DOHH2 (cell line): ENCODE measurements around the gene LYPD6.

Source experiments
- H3F3A ChIP-seq: fragments of 200-600 bp; sonication (generic), shearing (Covaris generic); 2 replicates; pipeline ENCODE4 v1.6.0; 2016; ENCODE audit warnings: antibody characterized with exemption, mild to moderate bottlenecking; ENCODE audit not compliant: control insufficient read depth, insufficient read depth
- H3K27ac ChIP-seq: fragments of 200-600 bp; sonication (generic); 2 replicates; pipeline ENCODE4 v1.5.1; 2014; ENCODE audit warnings: low read depth, mild to moderate bottlenecking, low read length, moderate library complexity
- H3K27me3 ChIP-seq: fragments of 200-600 bp; sonication (generic); 2 replicates; pipeline ENCODE4 v1.6.1; 2014; ENCODE audit warnings: mild to moderate bottlenecking, low read length, mixed read lengths; ENCODE audit not compliant: control insufficient read depth
- H3K36me3 ChIP-seq: fragments of 200-600 bp; sonication (generic); 2 replicates; pipeline ENCODE4 v1.6.1; 2014; ENCODE audit warnings: mild to moderate bottlenecking, low read length, moderate library complexity, mixed read lengths; ENCODE audit not compliant: control insufficient read depth
- H3K4me1 ChIP-seq: fragments of 200-600 bp; sonication (generic); 2 replicates; pipeline ENCODE4 v1.6.1; 2014; ENCODE audit warnings: mild to moderate bottlenecking, low read length, mixed read lengths; ENCODE audit not compliant: control insufficient read depth
- H3K4me2 ChIP-seq: fragments of 200-600 bp; sonication (generic); 2 replicates; pipeline ENCODE4 v1.6.0; 2014; ENCODE audit warnings: mild to moderate bottlenecking, low read length, moderate library complexity
- H3K4me3 ChIP-seq: fragments of 200-600 bp; sonication (generic); 2 replicates; pipeline ENCODE4 v1.5.1; 2014; ENCODE audit warnings: mild to moderate bottlenecking, low read length, mixed read lengths
- H3K79me2 ChIP-seq: fragments of 200-600 bp; sonication (generic); 2 replicates; pipeline ENCODE4 v1.6.1; 2014; ENCODE audit warnings: mild to moderate bottlenecking, low read length, mixed read lengths; ENCODE audit not compliant: control insufficient read depth
- H3K9me2 ChIP-seq: fragments of 200-600 bp; sonication (generic); replicated peaks from 2 replicates; pipeline ENCODE4 v1.6.1; 2014; ENCODE audit warnings: mild to moderate bottlenecking, low read length, mixed read lengths; ENCODE audit not compliant: control insufficient read depth
- H3K9me3 ChIP-seq: fragments of 200-600 bp; sonication (generic); 2 replicates; pipeline ENCODE4 v1.6.1; 2014; ENCODE audit warnings: antibody characterized with exemption, low read length, mixed read lengths; ENCODE audit not compliant: control insufficient read depth, insufficient read depth
- H4K20me1 ChIP-seq: fragments of 200-600 bp; sonication (generic); 2 replicates; pipeline ENCODE4 v1.6.0; 2014; ENCODE audit warnings: low read depth, mild to moderate bottlenecking, antibody characterized with exemption, low read length, moderate library complexity; ENCODE audit not compliant: control insufficient read depth, insufficient read depth
- EZH2phosphoT487 ChIP-seq: fragments of 200-600 bp; sonication (generic); IDR thresholded peaks from 2 replicates; pipeline ENCODE4 v1.6.1; 2017; ENCODE audit warnings: borderline replicate concordance, mild to moderate bottlenecking, antibody characterized with exemption, low read length, moderate library complexity, mixed read lengths
- TF ChIP-seq, protein P1 (sequence below): fragments of 200-600 bp; sonication (generic); IDR thresholded peaks from one replicate; pipeline ENCODE4 v1.5.1; 2014; ENCODE audit warnings: antibody characterized with exemption, mild to moderate bottlenecking, low read depth, low read length; ENCODE audit not compliant: poor library complexity, severe bottlenecking

The LYPD6 gene

GRCh38 chr2:149513461-149513860 is 183.1 kb downstream of the LYPD6 start:
- no peaks in the 10 kb centered on the region for H3K79me2 ChIP-seq
- H3K36me3 ChIP-seq, result no peaks in the 10 kb centered on the region
- no peak overlapping the region for H3K4me2 ChIP-seq
- H3K4me1 ChIP-seq, result no peaks in the 10 kb centered on the region
- H3F3A ChIP-seq, result no peaks in the 10 kb centered on the region
- no peaks in the 10 kb centered on the region for H3K9me3 ChIP-seq
- no peaks in the 10 kb centered on the region; the same call in 1 of the 2 replicates for H3K27me3 ChIP-seq
- no peaks in the 10 kb centered on the region for H4K20me1 ChIP-seq
- H3K27ac ChIP-seq, result no peak overlapping the region
- H3K4me3 ChIP-seq, result no peak overlapping the region
- H3K9me2 ChIP-seq, result no peaks in the 10 kb centered on the region
- TF ChIP-seq, protein P1, sequence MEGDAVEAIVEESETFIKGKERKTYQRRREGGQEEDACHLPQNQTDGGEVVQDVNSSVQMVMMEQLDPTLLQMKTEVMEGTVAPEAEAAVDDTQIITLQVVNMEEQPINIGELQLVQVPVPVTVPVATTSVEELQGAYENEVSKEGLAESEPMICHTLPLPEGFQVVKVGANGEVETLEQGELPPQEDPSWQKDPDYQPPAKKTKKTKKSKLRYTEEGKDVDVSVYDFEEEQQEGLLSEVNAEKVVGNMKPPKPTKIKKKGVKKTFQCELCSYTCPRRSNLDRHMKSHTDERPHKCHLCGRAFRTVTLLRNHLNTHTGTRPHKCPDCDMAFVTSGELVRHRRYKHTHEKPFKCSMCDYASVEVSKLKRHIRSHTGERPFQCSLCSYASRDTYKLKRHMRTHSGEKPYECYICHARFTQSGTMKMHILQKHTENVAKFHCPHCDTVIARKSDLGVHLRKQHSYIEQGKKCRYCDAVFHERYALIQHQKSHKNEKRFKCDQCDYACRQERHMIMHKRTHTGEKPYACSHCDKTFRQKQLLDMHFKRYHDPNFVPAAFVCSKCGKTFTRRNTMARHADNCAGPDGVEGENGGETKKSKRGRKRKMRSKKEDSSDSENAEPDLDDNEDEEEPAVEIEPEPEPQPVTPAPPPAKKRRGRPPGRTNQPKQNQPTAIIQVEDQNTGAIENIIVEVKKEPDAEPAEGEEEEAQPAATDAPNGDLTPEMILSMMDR, result no peak
- TF ChIP-seq EZH2phosphoT487, result no peak
